ENCODE results near the gene P2RX5. TPM values are rescaled to one million over a fixed set of nuclear protein-coding genes. Genes with fewer than 3 reads are reported as not detected.

Gene P2RX5
- total and polyA plus RNA-seq, 2 donors (not counting 3 experiments of a cell fraction or from before 2014, with no cell fraction given), result 0.19 to 0.22 TPM

- no peak overlapping the region for H2AFZ ChIP-seq (ENCODE audit: low read depth, low read length)
- CTCF ChIA-PET, result interaction anchor here (1.1 kb wide), 1 partner anchor 10 kb away, joined by 4 read pairs; the partner anchor contains the start of gene HASPIN
- FAIRE-seq, result no peak
Observed at GRCh38 chr17:3712811-3713463, 17.0 kb upstream of the P2RX5 start.

More at GRCh38 chr17:3712811-3713463, 17.0 kb upstream of the P2RX5 start:
- Histone ChIP-seq H4K20me1 (replicated peaks; ENCODE audit: control insufficient read depth, extremely low read depth, insufficient read depth, low read length) (no peaks in the 10 kb centered on the region), H3K79me2 (ENCODE audit: control insufficient read depth, insufficient read depth, low read length) (no peaks in the 10 kb centered on the region), H3K9me3 (replicated peaks; ENCODE audit: control insufficient read depth, insufficient read depth, low read length) (no peaks in the 10 kb centered on the region), H3K4me2 (ENCODE audit: insufficient read depth, low read length) (no peak overlapping the region), H3K27me3 (ENCODE audit: control insufficient read depth in 2 of 2, insufficient read depth in 2 of 2, low read length in 2 of 2) (no peaks in the 10 kb centered on the region), H3K4me3 (replicated peaks in 1 of 3; ENCODE audit: insufficient read depth in 1 of 3, low read depth in 1 of 3, low read length in 3 of 3) (no peak overlapping the region), H3K9me1 (replicated peaks; ENCODE audit: control insufficient read depth, extremely low read depth, insufficient read depth, low read length) (no peaks in the 10 kb centered on the region), H3K27ac (ENCODE audit: insufficient read depth, low read depth, low read length) (no peak overlapping the region), H3K36me3 (ENCODE audit: control insufficient read depth in 2 of 2, extremely low read depth in 1 of 2, insufficient read depth in 2 of 2, low read length in 2 of 2) (peaks cover 9 to 14% of the 10 kb centered on the region in 2 experiments), H3K4me1 (ENCODE audit: control insufficient read depth, extremely low read depth, insufficient read depth, low read length) (peaks cover 9% of the 10 kb centered on the region), H3K9ac (replicated peaks; ENCODE audit: extremely low read depth, insufficient read depth, low read length) (no peak overlapping the region)
- POLR2A ChIA-PET, result no interaction called here
- TF ChIP-seq MAX (IDR thresholded peaks at IDR 0.05; ENCODE audit: insufficient read depth, insufficient read length) (no peak), EZH2 (IDR thresholded peaks at IDR 0.05; ENCODE audit: borderline replicate concordance, low read depth, low read length, severe bottlenecking) (no peak), POLR2A (IDR thresholded peaks at IDR 0.05; ENCODE audit: low read depth, low read length) (no peak), GATA2 (IDR thresholded peaks at IDR 0.05; ENCODE audit: insufficient read depth, insufficient read length, low read depth, low read length) (no peak), MYC (IDR thresholded peaks at IDR 0.05; ENCODE audit: low read depth, low read length) (no peak), POLR2AphosphoS5 (IDR thresholded peaks at IDR 0.05; ENCODE audit: insufficient read depth, low read depth, low read length) (no peak), JUN (IDR thresholded peaks at IDR 0.05; ENCODE audit: borderline replicate concordance, insufficient read depth, insufficient read length, low read depth) (no peak), FOS (IDR thresholded peaks at IDR 0.05; ENCODE audit: borderline replicate concordance, insufficient read depth, low read length) (no peak)
- TF ChIP-seq, protein P1, sequence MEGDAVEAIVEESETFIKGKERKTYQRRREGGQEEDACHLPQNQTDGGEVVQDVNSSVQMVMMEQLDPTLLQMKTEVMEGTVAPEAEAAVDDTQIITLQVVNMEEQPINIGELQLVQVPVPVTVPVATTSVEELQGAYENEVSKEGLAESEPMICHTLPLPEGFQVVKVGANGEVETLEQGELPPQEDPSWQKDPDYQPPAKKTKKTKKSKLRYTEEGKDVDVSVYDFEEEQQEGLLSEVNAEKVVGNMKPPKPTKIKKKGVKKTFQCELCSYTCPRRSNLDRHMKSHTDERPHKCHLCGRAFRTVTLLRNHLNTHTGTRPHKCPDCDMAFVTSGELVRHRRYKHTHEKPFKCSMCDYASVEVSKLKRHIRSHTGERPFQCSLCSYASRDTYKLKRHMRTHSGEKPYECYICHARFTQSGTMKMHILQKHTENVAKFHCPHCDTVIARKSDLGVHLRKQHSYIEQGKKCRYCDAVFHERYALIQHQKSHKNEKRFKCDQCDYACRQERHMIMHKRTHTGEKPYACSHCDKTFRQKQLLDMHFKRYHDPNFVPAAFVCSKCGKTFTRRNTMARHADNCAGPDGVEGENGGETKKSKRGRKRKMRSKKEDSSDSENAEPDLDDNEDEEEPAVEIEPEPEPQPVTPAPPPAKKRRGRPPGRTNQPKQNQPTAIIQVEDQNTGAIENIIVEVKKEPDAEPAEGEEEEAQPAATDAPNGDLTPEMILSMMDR (IDR thresholded peaks at IDR 0.05; ENCODE audit: extremely low read depth in 1 of 2, insufficient read depth in 1 of 2, low read depth in 1 of 2, low read length in 2 of 2), result no peak
- no peak for DNase-seq (ENCODE audit: low read depth, low spot score)
- dilution Hi-C loops (cut with MboI; ENCODE audit: extremely low pct_ligation_motif_present, low sequenced_read_pairs), result no loop called here
- intact Hi-C loops (cut with micrococcal nuclease), result no loop called here
- BruUV-seq (replicated peaks), result no TSS peak

Data from endothelial cell of umbilical vein (primary cell).